Measurements from ENCODE around the gene DNAAF8.
"Not testable (repeated sequence)": the region's sequence is repeated elsewhere in the genome, so short reads cannot be mapped to it uniquely, and the experiment has no call there.

DNAAF8 gene

GRCh38 chr16:4724661-4725270 is 9.6 kb upstream of the DNAAF8 start:
- no peak for DNase-seq

- DNase-seq = no peak
These were observed 7.7 kb upstream of the DNAAF8 start for GRCh38 chr16:4726616-4727015.

GRCh38 chr16:4728676-4729075 is 5.7 kb upstream of the DNAAF8 start:
- DNase-seq = no peak

- DNase-seq = no peak
These were observed 4.5 kb upstream of the DNAAF8 start for GRCh38 chr16:4729876-4730275.

GRCh38 chr16:4733211-4733742 is 1.1 kb upstream of the DNAAF8 start:
- DNase-seq = no peak

GRCh38 chr16:4733747-4734062 is 632 bp upstream of the DNAAF8 start:
- no peak for DNase-seq

- DNase-seq = peak; percentile 32 to 47
These were observed 596 bp downstream of the DNAAF8 start for GRCh38 chr16:4734730-4735535.

- DNase-seq = no peak
These were observed 2.2 kb downstream of the DNAAF8 start for GRCh38 chr16:4736546-4736945.

GRCh38 chr16:4737545-4737944 is 3.2 kb downstream of the DNAAF8 start:
- no peak for DNase-seq

- not testable (repeated sequence) for DNase-seq
These were observed 4.0 kb downstream of the DNAAF8 start for GRCh38 chr16:4738370-4738769.

- DNase-seq = no peak
These were observed 9.0 kb downstream of the DNAAF8 start for GRCh38 chr16:4743226-4743878.

GRCh38 chr16:4744555-4745273 is 10.4 kb downstream of the DNAAF8 start:
- DNase-seq = no peak

- DNase-seq = no peak
These were observed 10.9 kb downstream of the DNAAF8 start for GRCh38 chr16:4745274-4745569.

- no peak for DNase-seq
These were observed 11.9 kb downstream of the DNAAF8 start for GRCh38 chr16:4746215-4746614.

- no peak for DNase-seq
These were observed 12.7 kb downstream of the DNAAF8 start for GRCh38 chr16:4746991-4747574.

- DNase-seq = no peak
These were observed 13.8 kb downstream of the DNAAF8 start for GRCh38 chr16:4747906-4748681.

- no peak for DNase-seq
These were observed 14.5 kb downstream of the DNAAF8 start for GRCh38 chr16:4748682-4749411.

GRCh38 chr16:4749700-4750257 is 15.4 kb downstream of the DNAAF8 start:
- no peak for DNase-seq

GRCh38 chr16:4750896-4751295 is 16.6 kb downstream of the DNAAF8 start:
- no peak for DNase-seq

- no peak for DNase-seq
These were observed 18.2 kb downstream of the DNAAF8 start for GRCh38 chr16:4752351-4753100.

Data from NCI-H187 (cell line).